SK-N-SH (cell line): ENCODE results near the gene ZNF90. TPM values are rescaled to one million over a fixed set of nuclear protein-coding genes. Genes with fewer than 3 reads are reported as not detected.

Experiments used
- CTCF ChIA-PET: fragments of 300-600, 350-600 bp; formaldehyde crosslinking; extraction: SDS; loops from one replicate; lab custom pipeline; 2021; lab: Yijun Ruan, JAX
- POLR2A ChIA-PET: fragments of 350-600 bp; sonication (Branson Sonifier 250); formaldehyde crosslinking; extraction: SDS; loops from one replicate; lab custom pipeline; 2020; ENCODE audit warnings: antibody characterized with exemption, inconsistent platforms; lab: Yijun Ruan, JAX
- DNase-seq: peaks from one replicate; pipeline ENCODE4 v3.0.0; 2012
- H2AFZ ChIP-seq: fragments of 200-600 bp; sonication (generic); 2 replicates; pipeline ENCODE4 v1.8.1; 2016; ENCODE audit warnings: antibody characterized with exemption, mild to moderate bottlenecking, low read depth
- H3F3A ChIP-seq: fragments of 200-600 bp; sonication (generic); replicated peaks from 2 replicates; pipeline ENCODE3; 2016; ENCODE audit warnings: antibody characterized with exemption, mild to moderate bottlenecking; ENCODE audit not compliant: insufficient read depth
- H3K27ac ChIP-seq, 2 experiments: fragments of 200-500 bp in 1 of 2; fragments of 200-600 bp in 1 of 2; sonication (Bioruptor generic) in 1 of 2; sonication (generic), shearing (Covaris generic) in 1 of 2; 2 replicates each; pipeline versions ENCODE4 v1.5.1 to v1.6.1; 2014 to 2016; ENCODE audit warnings: low read depth in 2 of 2, inconsistent platforms in 1 of 2, low read length in 1 of 2, mild to moderate bottlenecking in 1 of 2, mixed read lengths in 1 of 2
- H3K27me3 ChIP-seq: fragments of 200-600 bp; sonication (generic), shearing (Covaris generic); 2 replicates; pipeline ENCODE4 v1.6.1; 2016; ENCODE audit warnings: mixed run types; ENCODE audit not compliant: insufficient read depth
- H3K36me3 ChIP-seq, 2 experiments: fragments of 200-500 bp in 1 of 2; fragments of 200-600 bp in 1 of 2; sonication (Bioruptor generic) in 1 of 2; sonication (generic) in 1 of 2; replicated peaks in 1 of 2; 2 replicates each; pipeline versions ENCODE3 to v1.5.1; 2014 to 2016; ENCODE audit warnings: low read length in 1 of 2, mild to moderate bottlenecking in 1 of 2; ENCODE audit not compliant: insufficient read depth in 2 of 2, control insufficient read depth in 1 of 2
- H3K4me1 ChIP-seq, 2 experiments: fragments of 200-500 bp in 1 of 2; fragments of 200-600 bp in 1 of 2; sonication (Bioruptor generic) in 1 of 2; sonication (generic), shearing (Covaris generic) in 1 of 2; 2 replicates each; pipeline versions ENCODE4 v1.5.1 to v1.6.1; 2014 to 2016; ENCODE audit warnings: low read depth in 1 of 2, low read length in 1 of 2, mixed run types in 1 of 2; ENCODE audit not compliant: insufficient read depth in 2 of 2, control insufficient read depth in 1 of 2
- H3K4me2 ChIP-seq: fragments of 200-600 bp; sonication (generic), shearing (Covaris generic); 2 replicates; pipeline ENCODE4 v1.6.1; 2017; ENCODE audit warnings: mixed run types
- H3K4me3 ChIP-seq, 2 experiments: fragments of 200-500 bp in 1 of 2; fragments of 200-600 bp in 1 of 2; sonication (Bioruptor generic) in 1 of 2; sonication (generic), shearing (Covaris generic) in 1 of 2; 2 replicates each; pipeline versions ENCODE4 v1.5.1 to v1.8.1; 2014 to 2016; ENCODE audit warnings: low read depth in 2 of 2, inconsistent platforms in 1 of 2, low read length in 1 of 2, mild to moderate bottlenecking in 1 of 2, mixed read lengths in 1 of 2, moderate library complexity in 1 of 2
- H3K79me2 ChIP-seq: fragments of 200-600 bp; sonication (generic); 2 replicates; pipeline ENCODE4 v1.8.1; 2017; ENCODE audit warnings: mild to moderate bottlenecking; ENCODE audit not compliant: insufficient read depth
- H3K9ac ChIP-seq: fragments of 200-600 bp; sonication (generic); 2 replicates; pipeline ENCODE4 v1.6.1; 2017; ENCODE audit warnings: mixed run types
- H3K9me2 ChIP-seq: fragments of 200-600 bp; sonication (generic); 2 replicates; pipeline ENCODE4 v1.6.1; 2017; ENCODE audit warnings: mixed run types
- H3K9me3 ChIP-seq: fragments of 200-600 bp; sonication (generic); 2 replicates; pipeline ENCODE4 v1.6.1; 2017; ENCODE audit warnings: mixed run types, mild to moderate bottlenecking, moderate library complexity
- H4K20me1 ChIP-seq: fragments of 200-600 bp; sonication (generic); 2 replicates; pipeline ENCODE4 v1.6.1; 2017; ENCODE audit warnings: mild to moderate bottlenecking, mixed run types; ENCODE audit not compliant: insufficient read depth
- CHD2 ChIP-seq: fragments of 150-350 bp; IDR thresholded peaks from 2 replicates; pipeline ENCODE4 v1.6.1; 2018; ENCODE audit warnings: low read length; ENCODE audit not compliant: partially characterized antibody
- ELF1 ChIP-seq: IDR thresholded peaks from 2 replicates; pipeline ENCODE4 v1.4.0; 2012
- FOSL2 ChIP-seq: IDR thresholded peaks from 2 replicates; pipeline ENCODE4 v1.4.0; 2012; ENCODE audit warnings: low read depth, mild to moderate bottlenecking, moderate library complexity, borderline replicate concordance
- FOXM1 ChIP-seq: IDR thresholded peaks from 2 replicates; pipeline ENCODE4 v1.4.0; 2012; ENCODE audit warnings: low read depth, mild to moderate bottlenecking
- GABPA ChIP-seq: IDR thresholded peaks from 2 replicates; pipeline ENCODE4 v1.4.0; 2012; ENCODE audit warnings: low read depth, mild to moderate bottlenecking
- GATA2 ChIP-seq: sonication (generic); formaldehyde crosslinking; IDR thresholded peaks from 2 replicates; pipeline ENCODE4 v1.5.0; 2020; ENCODE audit warnings: mild to moderate bottlenecking, missing genetic modification reagents
- IRF3 ChIP-seq: fragments of 150-350 bp; IDR thresholded peaks from 2 replicates; pipeline ENCODE4 v1.6.1; 2016; ENCODE audit warnings: mild to moderate bottlenecking, low read depth, low read length
- MEF2A ChIP-seq: IDR thresholded peaks from 2 replicates; pipeline ENCODE4 v1.4.0; 2012; ENCODE audit warnings: low read depth, borderline replicate concordance
- MXI1 ChIP-seq: IDR thresholded peaks from 2 replicates; pipeline ENCODE4 v1.6.1; 2012; ENCODE audit warnings: mild to moderate bottlenecking, low read depth, low read length, improper control_type of control experiment
- NFIC ChIP-seq: IDR thresholded peaks from 2 replicates; pipeline ENCODE4 v1.4.0; 2012; ENCODE audit warnings: borderline replicate concordance
- NRF1 ChIP-seq: IDR thresholded peaks from 2 replicates; pipeline ENCODE4 v1.6.1; 2012; ENCODE audit warnings: low read depth, mild to moderate bottlenecking, low read length
- PBX3 ChIP-seq: IDR thresholded peaks from 2 replicates; pipeline ENCODE4; 2012
- POLR2AphosphoS5 ChIP-seq: IDR thresholded peaks from 2 replicates; pipeline ENCODE4 v1.6.1; 2012; ENCODE audit warnings: low read depth, low read length
- REST ChIP-seq: IDR thresholded peaks from 2 replicates; pipeline ENCODE4 v1.6.1; 2012; ENCODE audit warnings: mild to moderate bottlenecking, low read depth, low read length, moderate library complexity
- RXRA ChIP-seq: IDR thresholded peaks from 2 replicates; pipeline ENCODE4 v1.4.0; 2012; ENCODE audit warnings: low read depth, mild to moderate bottlenecking, borderline replicate concordance
- SMC3 ChIP-seq: IDR thresholded peaks from 2 replicates; pipeline ENCODE4 v1.6.1; 2012; ENCODE audit warnings: low read depth, low read length, improper control_type of control experiment
- TAF1 ChIP-seq: IDR thresholded peaks from 2 replicates; pipeline ENCODE4 v1.6.1; 2012; ENCODE audit warnings: low read depth, mild to moderate bottlenecking, low read length, moderate library complexity, borderline replicate concordance
- YY1 ChIP-seq: IDR thresholded peaks from 2 replicates; pipeline ENCODE4 v1.4.0; 2012; ENCODE audit warnings: low read depth, mild to moderate bottlenecking
- WGBS: methylation state at CpG from one replicate; pipeline ENCODE4 v1.1.6; 2017; ENCODE audit warnings: low lambda C conversion rate; 5-methylcytosine and 5-hydroxymethylcytosine counted together
- polyA plus RNA-seq, 3 experiments: library from polyadenylated mRNA; depleted of rRNA; stranded (reverse); fragments of >200 nt; gene quantifications; 2 replicates each; pipeline ENCODE4 v1.2.3, GENCODE V29; 2012
- TF ChIP-seq, protein P1 (sequence below): IDR thresholded peaks from 2 replicates; pipeline ENCODE4 v1.4.0; 2012; ENCODE audit warnings: low read depth
- TF ChIP-seq, protein P2 (sequence below): IDR thresholded peaks from 2 replicates; pipeline ENCODE4 v1.4.0; 2012; ENCODE audit warnings: low read depth, borderline replicate concordance
- TF ChIP-seq, protein P3 (sequence below): IDR thresholded peaks from 2 replicates; pipeline ENCODE4 v1.4.0; 2012; ENCODE audit warnings: low read depth, borderline replicate concordance

ZNF90 gene
- polyA plus RNA-seq, 1 of the 3 experiments (the other 2 are of a cell fraction) = 1.4 TPM

- 1% methylated on average over 32 of the region's 43 CpGs for WGBS
Observed at GRCh38 chr19:20051841-20052768, 25.7 kb upstream of the ZNF90 start.

More at GRCh38 chr19:20051841-20052768, 25.7 kb upstream of the ZNF90 start:
- CTCF ChIA-PET = interaction anchor here (0.8 to 1.8 kb wide), 2 partner anchors 13 to 27 kb away, joined by 3 to 8 read pairs; partner anchors contain the start of genes ZNF682 and ZNF90
- Histone ChIP-seq H2AFZ (peak overlapping the region; percentile 100), H3K36me3 (no peaks in the 10 kb centered on the region)
- TF ChIP-seq CHD2 (peak; percentile 76), PBX3 (no peak), IRF3 (no peak), NFIC (no peak), MXI1 (peak; percentile 91), SMC3 (no peak), GABPA (peak; percentile 81), FOSL2 (no peak), ELF1 (peak; percentile 76), GATA2 (CRISPR knock-in tag) (no peak), MEF2A (no peak), RXRA (no peak), FOXM1 (no peak), YY1 (peak; percentile 73), TAF1 (peak; percentile 48; the same call in 1 of the 2 replicates), NRF1 (peak; percentile 63), REST (no peak), POLR2AphosphoS5 (peak; percentile 12; the same call in 1 of the 2 replicates)
- TF ChIP-seq, protein P1, sequence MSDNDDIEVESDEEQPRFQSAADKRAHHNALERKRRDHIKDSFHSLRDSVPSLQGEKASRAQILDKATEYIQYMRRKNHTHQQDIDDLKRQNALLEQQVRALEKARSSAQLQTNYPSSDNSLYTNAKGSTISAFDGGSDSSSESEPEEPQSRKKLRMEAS = peak; percentile 51
- TF ChIP-seq, protein P2, sequence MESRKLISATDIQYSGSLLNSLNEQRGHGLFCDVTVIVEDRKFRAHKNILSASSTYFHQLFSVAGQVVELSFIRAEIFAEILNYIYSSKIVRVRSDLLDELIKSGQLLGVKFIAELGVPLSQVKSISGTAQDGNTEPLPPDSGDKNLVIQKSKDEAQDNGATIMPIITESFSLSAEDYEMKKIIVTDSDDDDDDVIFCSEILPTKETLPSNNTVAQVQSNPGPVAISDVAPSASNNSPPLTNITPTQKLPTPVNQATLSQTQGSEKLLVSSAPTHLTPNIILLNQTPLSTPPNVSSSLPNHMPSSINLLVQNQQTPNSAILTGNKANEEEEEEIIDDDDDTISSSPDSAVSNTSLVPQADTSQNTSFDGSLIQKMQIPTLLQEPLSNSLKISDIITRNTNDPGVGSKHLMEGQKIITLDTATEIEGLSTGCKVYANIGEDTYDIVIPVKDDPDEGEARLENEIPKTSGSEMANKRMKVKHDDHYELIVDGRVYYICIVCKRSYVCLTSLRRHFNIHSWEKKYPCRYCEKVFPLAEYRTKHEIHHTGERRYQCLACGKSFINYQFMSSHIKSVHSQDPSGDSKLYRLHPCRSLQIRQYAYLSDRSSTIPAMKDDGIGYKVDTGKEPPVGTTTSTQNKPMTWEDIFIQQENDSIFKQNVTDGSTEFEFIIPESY = no peak
- TF ChIP-seq, protein P3, sequence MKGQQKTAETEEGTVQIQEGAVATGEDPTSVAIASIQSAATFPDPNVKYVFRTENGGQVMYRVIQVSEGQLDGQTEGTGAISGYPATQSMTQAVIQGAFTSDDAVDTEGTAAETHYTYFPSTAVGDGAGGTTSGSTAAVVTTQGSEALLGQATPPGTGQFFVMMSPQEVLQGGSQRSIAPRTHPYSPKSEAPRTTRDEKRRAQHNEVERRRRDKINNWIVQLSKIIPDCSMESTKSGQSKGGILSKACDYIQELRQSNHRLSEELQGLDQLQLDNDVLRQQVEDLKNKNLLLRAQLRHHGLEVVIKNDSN = no peak
- TF ChIP-seq, all 33 proteins: peak for 9
- H3K9me3 ChIP-seq = no peaks in the 10 kb centered on the region
- H3K4me1 ChIP-seq = peaks cover 0 to 7% of the 10 kb centered on the region in 2 experiments; a peak in 1 of 4 replicates
- peak overlapping the region; percentile 68 for H3K9ac ChIP-seq
- H4K20me1 ChIP-seq = no peaks in the 10 kb centered on the region
- no peaks in the 10 kb centered on the region for H3K27me3 ChIP-seq
- no peaks in the 10 kb centered on the region for H3K79me2 ChIP-seq
- peak overlapping the region; percentile 81 for H3K4me2 ChIP-seq
- peak; percentile 86 for DNase-seq
- peak overlapping the region; percentile 47 to 85; a peak in 3 of 4 replicates for H3K27ac ChIP-seq
- no peaks in the 10 kb centered on the region for H3F3A ChIP-seq
- POLR2A ChIA-PET = interaction anchor here (0.6 to 2.1 kb wide), 13 partner anchors 9 to 513 kb away, joined by 3 to 26 read pairs (median 4); partner anchors contain the start of genes ZNF253, ZNF486, ZNF506 and ZNF682
- H3K4me3 ChIP-seq = peak overlapping the region; percentile 81 to 84
- H3K9me2 ChIP-seq = no peaks in the 10 kb centered on the region
